Dermis blood vessel endothelial cell (primary cell): Measurements from ENCODE around the gene PRDM15. TPM values are rescaled to one million over a fixed set of nuclear protein-coding genes. Genes with fewer than 3 reads are reported as not detected.

ENCODE experiments used
- DNase-seq: peaks from one replicate; pipeline ENCODE4 v3.0.0; 2010
- total RNA-seq: library from RNA; depleted of rRNA; stranded (reverse); fragments of >200 nt; gene quantifications from 2 replicates; pipeline ENCODE4 v1.2.3, GENCODE V29; 2014

Gene PRDM15
- total RNA-seq, 1 donor from 2014 or later: 7.3 TPM

GRCh38 chr21:41836166-41837015 is 42.8 kb downstream of the PRDM15 start:
- no peak for DNase-seq

- no peak for DNase-seq
Observed at GRCh38 chr21:41835711-41836154, 43.4 kb downstream of the PRDM15 start.

- DNase-seq: no peak
Observed at GRCh38 chr21:41834926-41835663, 44.0 kb downstream of the PRDM15 start.

DNA sequence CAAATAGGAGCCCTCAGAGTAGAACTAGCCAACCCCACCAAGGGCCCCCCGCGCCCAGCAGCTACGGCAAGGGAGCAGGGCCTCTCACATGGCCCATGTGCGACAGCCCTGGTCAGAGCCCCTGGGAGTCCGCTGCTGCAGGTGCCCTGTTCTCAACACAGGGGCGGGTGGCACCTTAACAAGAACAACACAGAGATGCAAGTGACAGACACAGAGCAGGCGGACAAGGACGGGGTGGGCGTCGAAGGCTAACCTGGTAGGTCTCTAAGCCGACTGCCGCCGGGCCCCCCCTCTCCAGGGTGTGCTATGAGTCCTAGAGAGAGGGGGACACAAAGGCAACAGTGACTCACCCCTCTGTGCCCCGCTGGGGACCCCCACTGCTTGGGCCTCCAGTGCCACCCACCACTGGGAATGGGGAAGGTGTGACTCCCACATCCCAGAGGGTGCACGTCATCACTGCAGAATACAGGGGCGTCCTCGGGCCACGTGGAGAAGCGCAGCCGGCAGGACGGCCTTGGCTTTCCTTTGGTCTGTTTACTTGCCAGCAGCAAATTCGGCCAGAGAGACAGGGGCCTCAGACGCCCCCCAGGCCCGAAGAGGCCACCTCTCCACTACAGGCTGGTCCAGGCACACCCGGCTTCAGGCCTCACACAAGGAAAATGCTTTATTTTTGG is 44.8 kb downstream of the PRDM15 start:
- DNase-seq: no peak

GRCh38 chr21:41833497-41834115 is 45.5 kb downstream of the PRDM15 start:
- DNase-seq: no peak

GRCh38 chr21:41832596-41833496 is 46.3 kb downstream of the PRDM15 start:
- DNase-seq: no peak

- no peak for DNase-seq
Observed at GRCh38 chr21:41831866-41832595, 47.1 kb downstream of the PRDM15 start.

DNA sequence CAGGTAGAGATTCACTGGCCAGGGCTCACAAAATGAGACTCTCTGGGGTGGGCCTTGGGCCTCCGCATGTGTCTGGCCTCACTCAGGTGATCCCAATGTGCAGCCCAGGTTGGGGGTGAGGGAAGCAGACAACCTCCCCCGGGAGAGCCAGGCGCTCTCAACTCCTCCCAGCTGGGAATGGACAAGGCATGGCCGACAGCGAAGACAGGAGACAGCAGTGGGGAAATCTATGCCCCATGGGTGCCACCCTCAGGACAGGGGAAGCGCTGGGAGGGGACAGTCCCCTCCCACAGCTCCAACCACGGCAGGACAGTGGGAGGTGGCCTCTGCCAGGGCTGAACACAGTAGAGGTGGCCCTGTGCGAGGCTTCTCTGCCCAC is 47.7 kb downstream of the PRDM15 start:
- DNase-seq: no peak

DNA sequence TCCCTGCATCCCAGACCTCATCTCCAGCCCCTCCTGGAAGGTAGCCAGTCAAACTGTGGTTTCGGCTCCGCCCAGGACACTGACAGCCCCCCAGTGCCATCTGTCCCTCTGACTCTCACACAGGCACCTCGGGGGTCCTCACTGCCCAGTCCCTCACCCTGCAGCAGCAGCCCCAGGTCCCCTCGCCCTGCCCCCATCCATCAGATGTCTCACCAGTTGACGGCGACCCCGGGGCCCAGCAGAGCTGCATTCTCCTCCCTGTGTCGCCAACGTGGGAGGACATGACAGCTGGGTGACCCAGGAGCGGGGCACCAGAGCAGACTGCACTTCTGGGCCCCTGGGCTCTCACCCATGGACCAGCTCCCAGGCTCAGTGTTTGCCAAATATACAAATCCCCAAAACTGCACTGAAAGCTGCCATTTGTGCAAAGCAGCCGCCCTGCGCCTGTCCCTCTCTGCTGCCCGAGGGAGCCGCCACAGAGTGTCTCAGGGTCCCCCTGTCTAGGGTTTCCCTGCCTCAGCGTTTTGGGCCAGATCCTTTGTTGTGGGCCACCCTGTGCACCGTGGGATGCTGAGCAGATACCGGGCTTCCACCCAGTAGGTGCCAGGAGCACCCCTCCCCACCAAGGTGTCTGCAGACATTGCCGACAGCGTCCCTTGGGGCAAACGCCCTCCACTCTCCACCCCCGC is 48.2 kb downstream of the PRDM15 start:
- DNase-seq: no peak

DNA sequence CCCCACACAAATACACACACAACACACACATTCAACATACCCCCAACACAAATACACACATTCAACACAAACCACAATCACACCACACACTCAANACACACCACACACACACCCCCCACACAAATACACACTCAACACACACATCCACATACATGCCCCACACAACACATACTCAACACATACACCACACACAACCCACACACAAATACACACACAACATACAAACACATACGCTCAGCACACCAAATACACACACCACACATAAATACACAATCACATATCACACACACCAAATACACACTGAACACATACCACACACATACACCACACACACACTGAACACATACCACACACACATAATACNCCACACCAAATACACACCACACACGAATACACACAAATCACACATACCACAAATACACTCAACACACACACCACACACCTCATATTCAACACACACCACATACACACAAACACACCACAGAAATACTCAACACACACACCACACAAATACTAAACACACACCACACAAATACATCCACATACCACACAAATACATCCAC is 48.9 kb downstream of the PRDM15 start:
- no peak for DNase-seq

GRCh38 chr21:41828884-41829360 is 50.2 kb downstream of the PRDM15 start:
- DNase-seq: no peak

DNA sequence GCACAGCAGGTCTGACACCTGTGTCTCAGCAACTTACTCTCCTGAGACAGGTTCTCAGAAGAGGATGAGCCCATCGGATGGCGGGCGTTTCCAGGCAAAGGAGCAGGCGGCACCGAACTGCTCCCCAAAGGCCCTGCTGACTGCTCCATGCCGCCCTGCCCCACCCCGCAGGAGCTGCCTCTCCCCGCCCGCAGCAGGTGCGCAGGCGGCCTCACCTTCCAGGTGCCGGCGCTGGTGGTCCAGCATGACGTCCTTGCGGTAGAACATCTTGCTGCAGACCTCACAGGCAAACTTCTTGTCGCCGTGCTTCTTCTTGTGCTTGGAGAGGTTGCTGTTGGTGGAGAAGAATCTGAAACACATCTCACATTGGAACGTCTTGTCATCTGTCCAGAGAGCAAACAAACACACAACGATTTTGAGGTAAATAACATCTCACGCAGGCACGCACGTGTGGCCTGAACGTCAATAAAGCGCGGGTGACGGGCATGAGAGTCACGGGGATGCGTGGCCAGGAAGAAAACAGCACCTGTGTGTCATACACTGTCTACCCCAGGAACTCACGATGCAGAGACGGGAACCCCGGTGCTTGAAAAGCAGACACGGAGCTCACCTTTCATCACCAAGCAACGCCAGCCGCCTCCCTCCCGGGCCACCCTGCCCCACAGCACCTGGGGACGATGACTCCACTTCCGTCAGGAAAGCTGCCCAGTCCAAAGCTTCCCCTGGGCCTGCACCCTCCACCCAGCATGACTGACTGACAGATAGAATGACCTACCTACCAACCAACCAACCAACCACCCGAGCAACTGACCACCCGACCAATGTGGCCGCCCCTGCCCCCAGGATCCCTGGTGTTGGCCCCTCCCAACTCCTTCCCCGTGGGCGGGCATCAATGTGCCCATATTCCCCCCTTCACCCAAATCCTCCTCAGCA is 50.9 kb downstream of the PRDM15 start:
- DNase-seq: no peak

GRCh38 chr21:41825881-41826280 is 53.3 kb downstream of the PRDM15 start:
- DNase-seq: no peak

DNA sequence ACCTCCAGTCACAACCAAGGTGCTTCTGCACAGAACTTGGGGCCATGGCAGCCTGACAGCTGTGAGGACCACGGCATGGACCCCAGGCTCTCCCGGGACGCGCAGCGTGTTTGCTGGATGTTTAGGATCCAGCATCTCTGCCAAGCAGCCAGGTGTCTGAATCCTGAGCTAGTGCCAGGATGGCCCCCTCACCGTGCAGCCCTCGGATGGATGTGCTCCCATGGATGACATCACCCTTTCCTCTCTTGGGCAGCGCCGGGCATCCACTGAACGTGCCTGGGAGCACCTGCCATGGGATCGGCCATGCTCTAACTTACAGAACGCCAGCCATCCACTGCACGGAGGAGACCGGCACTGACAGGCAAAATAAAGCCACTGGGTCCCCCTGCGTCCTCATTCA is 53.9 kb downstream of the PRDM15 start:
- no peak for DNase-seq

DNA sequence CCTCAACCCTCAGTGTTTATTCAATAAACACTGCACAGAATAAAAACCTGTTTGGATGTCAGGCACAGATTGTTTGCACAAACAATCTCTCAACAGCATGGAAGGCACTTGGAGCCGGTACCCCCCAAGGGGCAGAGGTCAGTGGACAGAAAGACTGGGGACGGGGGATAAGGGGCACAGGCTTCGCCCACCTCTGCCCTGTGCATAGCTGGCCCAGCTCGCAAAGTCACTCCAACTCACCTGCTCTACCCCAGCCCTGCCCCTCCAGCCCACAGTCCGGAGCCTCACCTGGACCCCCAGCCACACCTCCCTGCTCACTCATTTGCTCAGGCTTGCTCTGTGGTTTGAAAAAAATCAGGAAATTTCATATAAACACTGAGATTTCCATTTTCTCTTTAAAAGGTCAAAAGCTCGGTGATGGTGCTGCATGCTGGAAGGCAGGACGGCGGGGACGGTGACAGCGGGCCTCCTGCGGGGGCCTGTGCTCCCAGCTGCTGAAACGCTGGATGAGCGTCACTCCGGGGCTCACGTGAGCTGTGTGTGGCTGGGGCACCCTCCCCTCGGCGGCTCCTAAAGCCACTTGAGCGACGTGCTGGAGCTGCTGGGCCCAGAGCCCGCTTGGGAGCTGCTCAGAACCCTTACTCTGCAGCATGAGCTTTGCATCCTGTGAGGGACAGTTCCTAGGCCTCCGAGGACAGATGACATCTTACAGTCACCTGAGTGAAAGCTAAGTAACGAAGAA is 54.5 kb downstream of the PRDM15 start:
- no peak for DNase-seq

GRCh38 chr21:41823906-41824305 is 55.2 kb downstream of the PRDM15 start:
- no peak for DNase-seq

- DNase-seq: no peak
Observed at GRCh38 chr21:41823166-41823565, 56.0 kb downstream of the PRDM15 start.
